GM12874 (cell line): Measurements from ENCODE around the gene NWD2.

ENCODE experiments used
- CTCF ChIP-seq: IDR thresholded peaks from 2 replicates; pipeline ENCODE4 v1.5.1; 2011; ENCODE audit warnings: low read depth, mild to moderate bottlenecking, control low read depth, low read length, moderate library complexity; ENCODE audit not compliant: insufficient read depth

NWD2 gene

GRCh38 chr4:37482236-37482913, 237.8 kb downstream of the NWD2 start:
- no peak for TF ChIP-seq CTCF

- no peak for TF ChIP-seq CTCF
Observed at GRCh38 chr4:37483610-37484009, 239.1 kb downstream of the NWD2 start.

- no peak for TF ChIP-seq CTCF
Observed at GRCh38 chr4:37486166-37486565, 241.6 kb downstream of the NWD2 start.

- TF ChIP-seq CTCF: no peak
Observed at GRCh38 chr4:37487668-37488067, 243.1 kb downstream of the NWD2 start.

GRCh38 chr4:37489697-37490096, 245.2 kb downstream of the NWD2 start:
- no peak for TF ChIP-seq CTCF

- TF ChIP-seq CTCF: no peak
Observed at GRCh38 chr4:37490391-37491347, 246.1 kb downstream of the NWD2 start.
